GM12874 (cell line): Measurements from ENCODE around the gene CHAD.

Experiments
- CTCF ChIP-seq: IDR thresholded peaks from 2 replicates; pipeline ENCODE4 v1.5.1; 2011; ENCODE audit warnings: low read depth, mild to moderate bottlenecking, control low read depth, low read length, moderate library complexity; ENCODE audit not compliant: insufficient read depth

Gene CHAD

GRCh38 chr17:50447870-50448595 is 20.6 kb downstream of the CHAD start:
- TF ChIP-seq CTCF, result no peak

- no peak for TF ChIP-seq CTCF
These were observed 22.9 kb downstream of the CHAD start for GRCh38 chr17:50445730-50446325.

GRCh38 chr17:50444841-50445715 is 23.6 kb downstream of the CHAD start:
- no peak for TF ChIP-seq CTCF

GRCh38 chr17:50443505-50443974 is 25.1 kb downstream of the CHAD start:
- TF ChIP-seq CTCF, result no peak

GRCh38 chr17:50440838-50441829 is 27.5 kb downstream of the CHAD start:
- TF ChIP-seq CTCF, result no peak

- no peak for TF ChIP-seq CTCF
These were observed 28.4 kb downstream of the CHAD start for GRCh38 chr17:50440172-50440837.
